Thoracic aorta (tissue), 2 donors: ENCODE data around the gene RER1. TPM values are rescaled to one million over a fixed set of nuclear protein-coding genes. Genes with fewer than 3 reads are reported as not detected.

Experiments used
- ATAC-seq: fragments of 150-250 bp; one replicate; pipeline ENCODE4 v1.8.0; 2017; ENCODE audit warnings: low read depth; ENCODE audit not compliant: insufficient number of reproducible peaks, low FRiP score
- DNase-seq: peaks from one replicate; pipeline ENCODE4 v3.0.0-alpha.2; 2020; ENCODE audit warnings: low spot score
- H3K27ac ChIP-seq, 2 donors: fragments of 200-600 bp; sonication (generic); 1 replicate in 1 of 2; 2 replicates in 1 of 2; pipeline ENCODE4 v1.5.1; 2016; ENCODE audit warnings: mild to moderate bottlenecking in 2 of 2, moderate library complexity in 2 of 2
- H3K27me3 ChIP-seq: fragments of 200-600 bp; sonication (generic); replicated peaks from 2 replicates; pipeline ENCODE4 v1.6.0; 2016; ENCODE audit warnings: mild to moderate bottlenecking; ENCODE audit not compliant: insufficient read depth
- H3K36me3 ChIP-seq: fragments of 200-600 bp; sonication (generic); one replicate; pipeline ENCODE4 v1.5.1; 2016
- H3K4me1 ChIP-seq, 2 donors: fragments of 200-600 bp; sonication (generic); 1 replicate in 1 of 2; 2 replicates in 1 of 2; pipeline versions ENCODE4 v1.5.1 to v1.6.0; 2016; ENCODE audit warnings: low read depth in 2 of 2, mild to moderate bottlenecking in 1 of 2; ENCODE audit not compliant: control insufficient read depth in 1 of 2
- H3K4me3 ChIP-seq: fragments of 200-600 bp; sonication (generic); 2 replicates; pipeline ENCODE4 v1.5.1; 2016; ENCODE audit warnings: mild to moderate bottlenecking
- H3K9me3 ChIP-seq: fragments of 200-600 bp; sonication (generic); 2 replicates; pipeline ENCODE4 v1.5.1; 2016
- CTCF ChIP-seq: fragments of 200-600 bp; sonication (generic); IDR thresholded peaks from one replicate; pipeline ENCODE4 v1.5.1; 2019; ENCODE audit warnings: antibody characterized with exemption
- total RNA-seq, 2 donors: library from RNA; depleted of rRNA; stranded (reverse); fragments of >200 nt; gene quantifications; one replicate each; pipeline versions ENCODE4 v1.1.0 to v1.2.3, GENCODE V29; 2016

RER1 gene
- total RNA-seq, 2 donors from 2014 or later = 68.6 to 76.3 TPM

GRCh38 chr1:2428490-2428889 lies 36.8 kb downstream of the RER1 start:
- Histone ChIP-seq H3K4me3 (no peak overlapping the region), H3K27me3 (peaks cover 4% of the 10 kb centered on the region), H3K36me3 (no peaks in the 10 kb centered on the region), H3K9me3 (peaks cover 2% of the 10 kb centered on the region), H3K27ac (no peak overlapping the region), H3K4me1 (no peaks in the 10 kb centered on the region)
- DNase-seq (no peak), ATAC-seq (no peak)
- no peak for TF ChIP-seq CTCF

- no peak overlapping the region for H3K27ac ChIP-seq
- no peak overlapping the region for H3K4me3 ChIP-seq
- no peaks in the 10 kb centered on the region for H3K36me3 ChIP-seq
- no peak for ATAC-seq
- no peak for DNase-seq
- no peaks in the 10 kb centered on the region for H3K9me3 ChIP-seq
- peaks cover 4% of the 10 kb centered on the region for H3K27me3 ChIP-seq
- no peaks in the 10 kb centered on the region for H3K4me1 ChIP-seq
- no peak for TF ChIP-seq CTCF
Observed at GRCh38 chr1:2429780-2430591, 38.3 kb downstream of the RER1 start.

- peaks cover 4% of the 10 kb centered on the region for H3K27me3 ChIP-seq
- ATAC-seq = no peak
Observed at GRCh38 chr1:2430592-2430973, 38.9 kb downstream of the RER1 start.

GRCh38 chr1:2431103-2431502 lies 39.5 kb downstream of the RER1 start:
- TF ChIP-seq CTCF = no peak
- ATAC-seq (no peak), DNase-seq (no peak)
- no peaks in the 10 kb centered on the region for H3K9me3 ChIP-seq
- no peak overlapping the region for H3K4me3 ChIP-seq
- peaks cover 4% of the 10 kb centered on the region for H3K27me3 ChIP-seq
- no peaks in the 10 kb centered on the region for H3K4me1 ChIP-seq
- no peaks in the 10 kb centered on the region for H3K36me3 ChIP-seq
- H3K27ac ChIP-seq = no peak overlapping the region

More at GRCh38 chr1:2430592-2430973, 38.9 kb downstream of the RER1 start:
- no peak overlapping the region for H3K4me3 ChIP-seq
- no peaks in the 10 kb centered on the region for H3K4me1 ChIP-seq
- H3K36me3 ChIP-seq = no peaks in the 10 kb centered on the region
- DNase-seq = no peak
- no peak for TF ChIP-seq CTCF
- H3K9me3 ChIP-seq = no peaks in the 10 kb centered on the region
- no peak overlapping the region for H3K27ac ChIP-seq

- Histone ChIP-seq H3K36me3 (no peaks in the 10 kb centered on the region), H3K27me3 (peaks cover 4% of the 10 kb centered on the region), H3K9me3 (no peaks in the 10 kb centered on the region), H3K27ac (no peak overlapping the region), H3K4me3 (no peak overlapping the region), H3K4me1 (no peaks in the 10 kb centered on the region)
- no peak for TF ChIP-seq CTCF
- ATAC-seq = no peak
- no peak for DNase-seq
Observed at GRCh38 chr1:2431518-2431917, 39.9 kb downstream of the RER1 start.
